HG02938 (cell line): ENCODE data around the gene ANTXRL.
"Not testable (repeated sequence)": the region's sequence is repeated elsewhere in the genome, so short reads cannot be mapped to it uniquely, and the experiment has no call there.

Source experiments
- ATAC-seq: cut with Tn5 transposase; IDR thresholded peaks from one replicate; pipeline ENCODE4 v1.9.1; 2021; ENCODE audit warnings: mild to moderate bottlenecking, moderate library complexity; ENCODE audit not compliant: unreplicated experiment

The ANTXRL gene

GRCh38 chr10:46254007-46254383 is 32.8 kb upstream of the ANTXRL start:
- no peak for ATAC-seq

- no peak for ATAC-seq
Observed at GRCh38 chr10:46254467-46254866, 32.3 kb upstream of the ANTXRL start.

GRCh38 chr10:46255210-46255609 is 31.6 kb upstream of the ANTXRL start:
- ATAC-seq, result not testable (repeated sequence)

- ATAC-seq, result no peak
Observed at GRCh38 chr10:46255801-46256747, 30.7 kb upstream of the ANTXRL start.

GRCh38 chr10:46257099-46257498 is 29.7 kb upstream of the ANTXRL start:
- no peak for ATAC-seq

- not testable (repeated sequence) for ATAC-seq
Observed at GRCh38 chr10:46262906-46263560, 23.8 kb upstream of the ANTXRL start.

GRCh38 chr10:46263831-46264268 is 22.9 kb upstream of the ANTXRL start:
- no peak for ATAC-seq

GRCh38 chr10:46264336-46264735 is 22.5 kb upstream of the ANTXRL start:
- no peak for ATAC-seq

- no peak for ATAC-seq
Observed at GRCh38 chr10:46264737-46265368, 21.9 kb upstream of the ANTXRL start.

GRCh38 chr10:46265566-46266305 is 21.1 kb upstream of the ANTXRL start:
- ATAC-seq, result not testable (repeated sequence)

GRCh38 chr10:46266306-46266985 is 20.4 kb upstream of the ANTXRL start:
- no peak for ATAC-seq

- ATAC-seq, result no peak
Observed at GRCh38 chr10:46267132-46267985, 19.4 kb upstream of the ANTXRL start.

- ATAC-seq, result no peak
Observed at GRCh38 chr10:46268076-46268881, 18.5 kb upstream of the ANTXRL start.

- ATAC-seq, result not testable (repeated sequence)
Observed at GRCh38 chr10:46269554-46270053, 17.2 kb upstream of the ANTXRL start.

GRCh38 chr10:46270086-46270811 is 16.5 kb upstream of the ANTXRL start:
- no peak for ATAC-seq

- not testable (repeated sequence) for ATAC-seq
Observed at GRCh38 chr10:46270963-46271530, 15.8 kb upstream of the ANTXRL start.

GRCh38 chr10:46271795-46272499 is 14.8 kb upstream of the ANTXRL start:
- not testable (repeated sequence) for ATAC-seq
